HEK293 (cell line): Measurements from ENCODE around the gene USP5.
A peak's percentile ranks its signal among the peaks of the same experiment; 100 is the strongest.

Source experiments
- GLI2 ChIP-seq: fragments of 450-650 bp; formaldehyde crosslinking; IDR thresholded peaks from 2 replicates; pipeline ENCODE4; 2017; ENCODE audit warnings: missing biosample characterization, missing genetic modification characterization, low read depth, borderline replicate concordance
- HOXA7 ChIP-seq: sonication (generic); formaldehyde crosslinking; IDR thresholded peaks from 2 replicates; pipeline ENCODE4 v1.8.1; 2022; ENCODE audit warnings: missing genetic modification reagents, borderline replicate concordance
- MEIS1 ChIP-seq: sonication (generic); formaldehyde crosslinking; IDR thresholded peaks from 2 replicates; pipeline ENCODE4 v1.8.1; 2022; ENCODE audit warnings: missing genetic modification reagents, mild to moderate bottlenecking, borderline replicate concordance
- PATZ1 ChIP-seq: fragments of 450-650 bp; formaldehyde crosslinking; IDR thresholded peaks from 2 replicates; pipeline ENCODE4 v1.5.1; 2016; ENCODE audit warnings: missing biosample characterization, missing genetic modification characterization
- SCRT1 ChIP-seq: fragments of 450-650 bp; formaldehyde crosslinking; IDR thresholded peaks from 2 replicates; pipeline ENCODE4 v1.5.1; 2016; ENCODE audit warnings: missing biosample characterization, missing genetic modification characterization, borderline replicate concordance
- ZBTB44 ChIP-seq: fragments of 450-650 bp; IDR thresholded peaks from 2 replicates; pipeline ENCODE4 v1.5.1; 2018; ENCODE audit warnings: missing biosample characterization, mild to moderate bottlenecking, missing genetic modification characterization
- ZBTB49 ChIP-seq: fragments of 450-650 bp; formaldehyde crosslinking; IDR thresholded peaks from 2 replicates; pipeline ENCODE4 v1.5.1; 2016; ENCODE audit warnings: missing biosample characterization, missing genetic modification characterization, low read depth
- ZNF140 ChIP-seq: fragments of 450-650 bp; formaldehyde crosslinking; IDR thresholded peaks from 2 replicates; pipeline ENCODE4 v1.5.1; 2016; ENCODE audit warnings: missing biosample characterization, missing genetic modification characterization
- ZNF16 ChIP-seq: fragments of 450-650 bp; formaldehyde crosslinking; IDR thresholded peaks from 2 replicates; pipeline ENCODE4 v1.5.1; 2016; ENCODE audit warnings: low read depth, missing biosample characterization, missing genetic modification characterization
- ZNF174 ChIP-seq: fragments of 450-650 bp; formaldehyde crosslinking; IDR thresholded peaks from 2 replicates; pipeline ENCODE4 v1.5.0; 2017; ENCODE audit warnings: missing biosample characterization, mild to moderate bottlenecking, missing genetic modification characterization
- ZNF19 ChIP-seq: fragments of 450-650 bp; formaldehyde crosslinking; IDR thresholded peaks from 2 replicates; pipeline ENCODE4; 2016; ENCODE audit warnings: missing biosample characterization, missing genetic modification characterization, low read depth
- ZNF214 ChIP-seq: fragments of 450-650 bp; formaldehyde crosslinking; IDR thresholded peaks from 2 replicates; pipeline ENCODE4 v1.5.1; 2017; ENCODE audit warnings: missing biosample characterization, mild to moderate bottlenecking, missing genetic modification characterization, borderline replicate concordance
- ZNF266 ChIP-seq: fragments of 450-650 bp; formaldehyde crosslinking; IDR thresholded peaks from 2 replicates; pipeline ENCODE4 v1.5.1; 2016; ENCODE audit warnings: missing biosample characterization, missing genetic modification characterization, low read depth
- ZNF366 ChIP-seq: fragments of 450-650 bp; formaldehyde crosslinking; conservative IDR thresholded peaks from 2 replicates; pipeline ENCODE4 v1.5.1; 2016; ENCODE audit warnings: missing biosample characterization, missing genetic modification characterization
- ZNF37A ChIP-seq: fragments of 450-650 bp; IDR thresholded peaks from 2 replicates; pipeline ENCODE4 v1.5.1; 2018; ENCODE audit warnings: missing biosample characterization, missing genetic modification characterization
- ZNF423 ChIP-seq: fragments of 450-650 bp; formaldehyde crosslinking; IDR thresholded peaks from 2 replicates; pipeline ENCODE4 v1.5.1; 2016; ENCODE audit warnings: missing biosample characterization, missing genetic modification characterization
- ZNF426 ChIP-seq: fragments of 450-650 bp; formaldehyde crosslinking; IDR thresholded peaks from 2 replicates; pipeline ENCODE4 v1.5.1; 2017; ENCODE audit warnings: missing biosample characterization, missing genetic modification characterization, mild to moderate bottlenecking, inconsistent platforms, moderate library complexity
- ZNF473 ChIP-seq: fragments of 450-650 bp; formaldehyde crosslinking; IDR thresholded peaks from 2 replicates; pipeline ENCODE4 v1.5.1; 2017; ENCODE audit warnings: missing biosample characterization, missing genetic modification characterization
- ZNF514 ChIP-seq: fragments of 450-650 bp; formaldehyde crosslinking; IDR thresholded peaks from 2 replicates; pipeline ENCODE4 v1.5.1; 2016; ENCODE audit warnings: missing biosample characterization, missing genetic modification characterization
- ZNF544 ChIP-seq: fragments of 450-650 bp; formaldehyde crosslinking; IDR thresholded peaks from 2 replicates; pipeline ENCODE4 v1.5.0; 2017; ENCODE audit warnings: missing biosample characterization, missing genetic modification characterization
- ZNF571 ChIP-seq: fragments of 450-650 bp; formaldehyde crosslinking; IDR thresholded peaks from 2 replicates; pipeline ENCODE4 v1.5.0; 2017; ENCODE audit warnings: missing biosample characterization, missing genetic modification characterization
- ZNF623 ChIP-seq: fragments of 450-650 bp; formaldehyde crosslinking; IDR thresholded peaks from 2 replicates; pipeline ENCODE4 v1.5.1; 2016; ENCODE audit warnings: missing biosample characterization, missing genetic modification characterization
- ZNF747 ChIP-seq: fragments of 450-650 bp; formaldehyde crosslinking; IDR thresholded peaks from 2 replicates; pipeline ENCODE4 v1.5.1; 2016; ENCODE audit warnings: missing biosample characterization, missing genetic modification characterization
- ZNF777 ChIP-seq: fragments of 450-650 bp; formaldehyde crosslinking; IDR thresholded peaks from 2 replicates; pipeline ENCODE4 v1.5.1; 2017; ENCODE audit warnings: missing biosample characterization, missing genetic modification characterization, borderline replicate concordance
- TF ChIP-seq, protein P1 (sequence below): fragments of 450-650 bp; formaldehyde crosslinking; IDR thresholded peaks from 2 replicates; pipeline ENCODE4 v1.5.1; 2017; ENCODE audit warnings: missing biosample characterization, missing genetic modification characterization
- TF ChIP-seq, protein P2 (sequence below): fragments of 450-650 bp; formaldehyde crosslinking; IDR thresholded peaks from 2 replicates; pipeline ENCODE4 v1.5.1; 2016; ENCODE audit warnings: missing biosample characterization, missing genetic modification characterization
- TF ChIP-seq, protein P3 (sequence below): fragments of 450-650 bp; formaldehyde crosslinking; conservative IDR thresholded peaks from 2 replicates; pipeline ENCODE4 v1.5.1; 2016; ENCODE audit warnings: low read depth, missing biosample characterization, missing genetic modification characterization

The USP5 gene

DNA sequence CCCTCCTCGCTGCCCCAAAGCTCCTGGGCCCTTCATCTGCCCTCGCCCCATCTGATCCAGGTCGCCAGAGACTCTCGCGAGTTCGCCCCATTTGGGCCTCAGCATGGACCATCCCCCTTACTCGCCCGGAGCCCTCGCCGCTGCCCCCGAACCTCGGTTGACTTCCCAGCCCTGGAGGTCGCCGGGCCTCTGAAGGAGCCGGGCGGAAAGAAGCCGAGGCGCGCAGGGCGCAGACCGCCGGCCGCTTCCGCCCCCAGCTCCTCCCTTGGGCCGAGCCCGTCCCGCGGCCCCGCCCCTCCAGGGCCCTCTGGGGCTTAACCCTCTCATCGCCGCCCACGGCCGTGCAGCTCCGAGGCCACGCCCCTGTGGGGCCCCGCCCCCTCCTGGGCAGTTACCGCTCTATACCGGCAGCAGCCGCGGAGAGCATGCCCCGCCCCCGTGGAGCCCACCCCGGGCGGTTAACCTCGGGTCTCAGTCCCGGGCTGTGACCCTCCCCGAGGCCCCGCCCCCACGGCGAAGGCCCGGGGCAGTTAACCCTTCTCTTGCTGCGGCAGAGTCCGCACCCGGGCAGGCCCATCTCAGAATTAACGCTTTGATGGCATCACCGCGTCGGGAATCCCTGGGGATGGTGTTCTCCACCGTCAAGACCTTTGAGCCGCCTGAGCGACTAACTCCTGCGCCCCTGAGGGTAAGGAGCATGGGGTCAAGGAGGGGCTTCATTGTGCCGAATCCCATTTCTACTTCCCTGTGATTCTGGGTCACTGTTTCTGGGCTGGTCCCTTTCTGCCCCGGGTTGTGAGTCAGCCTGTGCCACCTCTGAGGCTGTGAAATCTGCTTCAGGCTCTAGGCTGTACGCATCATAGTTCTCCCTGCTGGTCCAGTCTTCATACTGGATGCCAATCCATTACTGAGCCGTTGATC, 21.4 kb downstream of the USP5 start, which contains the start of gene SPSB2 (continued):
- TF ChIP-seq ZNF214 (tag by site-specific recombination) = no peak
- no peak for TF ChIP-seq GLI2 (tag by site-specific recombination)
- TF ChIP-seq ZNF174 (tag by site-specific recombination) = no peak
- no peak for TF ChIP-seq ZNF16 (tag by site-specific recombination)
- TF ChIP-seq ZNF426 (tag by site-specific recombination) = no peak
- no peak for TF ChIP-seq ZNF623
- TF ChIP-seq ZNF777 (tag by site-specific recombination) = no peak
- no peak for TF ChIP-seq HOXA7 (CRISPR knock-in tag)
- no peak for TF ChIP-seq ZNF266 (tag by site-specific recombination)
- peak; percentile 59 for TF ChIP-seq ZBTB44 (tag by site-specific recombination)
- TF ChIP-seq PATZ1 = peak; percentile 93
- no peak for TF ChIP-seq ZBTB49 (tag by site-specific recombination)
- 0 out of 2 replicates have a peak, but pooled peaks have one; percentile 28 for TF ChIP-seq ZNF366 (tag by site-specific recombination)
- TF ChIP-seq, protein P1, sequence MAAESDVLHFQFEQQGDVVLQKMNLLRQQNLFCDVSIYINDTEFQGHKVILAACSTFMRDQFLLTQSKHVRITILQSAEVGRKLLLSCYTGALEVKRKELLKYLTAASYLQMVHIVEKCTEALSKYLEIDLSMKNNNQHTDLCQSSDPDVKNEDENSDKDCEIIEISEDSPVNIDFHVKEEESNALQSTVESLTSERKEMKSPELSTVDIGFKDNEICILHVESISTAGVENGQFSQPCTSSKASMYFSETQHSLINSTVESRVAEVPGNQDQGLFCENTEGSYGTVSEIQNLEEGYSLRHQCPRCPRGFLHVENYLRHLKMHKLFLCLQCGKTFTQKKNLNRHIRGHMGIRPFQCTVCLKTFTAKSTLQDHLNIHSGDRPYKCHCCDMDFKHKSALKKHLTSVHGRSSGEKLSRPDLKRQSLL (tag by site-specific recombination) = peak; percentile 64
- TF ChIP-seq ZNF473 (tag by site-specific recombination) = no peak
- TF ChIP-seq ZNF140 (tag by site-specific recombination) = no peak
- no peak for TF ChIP-seq ZNF747
- TF ChIP-seq ZNF514 = no peak
- no peak for TF ChIP-seq ZNF571 (tag by site-specific recombination)
- no peak for TF ChIP-seq ZNF544
- no peak for TF ChIP-seq ZNF423 (tag by site-specific recombination)
- TF ChIP-seq, protein P2, sequence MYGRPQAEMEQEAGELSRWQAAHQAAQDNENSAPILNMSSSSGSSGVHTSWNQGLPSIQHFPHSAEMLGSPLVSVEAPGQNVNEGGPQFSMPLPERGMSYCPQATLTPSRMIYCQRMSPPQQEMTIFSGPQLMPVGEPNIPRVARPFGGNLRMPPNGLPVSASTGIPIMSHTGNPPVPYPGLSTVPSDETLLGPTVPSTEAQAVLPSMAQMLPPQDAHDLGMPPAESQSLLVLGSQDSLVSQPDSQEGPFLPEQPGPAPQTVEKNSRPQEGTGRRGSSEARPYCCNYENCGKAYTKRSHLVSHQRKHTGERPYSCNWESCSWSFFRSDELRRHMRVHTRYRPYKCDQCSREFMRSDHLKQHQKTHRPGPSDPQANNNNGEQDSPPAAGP (tag by site-specific recombination) = 0 out of 2 replicates have a peak, but pooled peaks have one; percentile 61
- TF ChIP-seq ZNF37A (tag by site-specific recombination) = no peak
- no peak for TF ChIP-seq SCRT1
- TF ChIP-seq MEIS1 (CRISPR knock-in tag) = no peak
- no peak for TF ChIP-seq ZNF19 (tag by site-specific recombination)
- TF ChIP-seq, protein P3, sequence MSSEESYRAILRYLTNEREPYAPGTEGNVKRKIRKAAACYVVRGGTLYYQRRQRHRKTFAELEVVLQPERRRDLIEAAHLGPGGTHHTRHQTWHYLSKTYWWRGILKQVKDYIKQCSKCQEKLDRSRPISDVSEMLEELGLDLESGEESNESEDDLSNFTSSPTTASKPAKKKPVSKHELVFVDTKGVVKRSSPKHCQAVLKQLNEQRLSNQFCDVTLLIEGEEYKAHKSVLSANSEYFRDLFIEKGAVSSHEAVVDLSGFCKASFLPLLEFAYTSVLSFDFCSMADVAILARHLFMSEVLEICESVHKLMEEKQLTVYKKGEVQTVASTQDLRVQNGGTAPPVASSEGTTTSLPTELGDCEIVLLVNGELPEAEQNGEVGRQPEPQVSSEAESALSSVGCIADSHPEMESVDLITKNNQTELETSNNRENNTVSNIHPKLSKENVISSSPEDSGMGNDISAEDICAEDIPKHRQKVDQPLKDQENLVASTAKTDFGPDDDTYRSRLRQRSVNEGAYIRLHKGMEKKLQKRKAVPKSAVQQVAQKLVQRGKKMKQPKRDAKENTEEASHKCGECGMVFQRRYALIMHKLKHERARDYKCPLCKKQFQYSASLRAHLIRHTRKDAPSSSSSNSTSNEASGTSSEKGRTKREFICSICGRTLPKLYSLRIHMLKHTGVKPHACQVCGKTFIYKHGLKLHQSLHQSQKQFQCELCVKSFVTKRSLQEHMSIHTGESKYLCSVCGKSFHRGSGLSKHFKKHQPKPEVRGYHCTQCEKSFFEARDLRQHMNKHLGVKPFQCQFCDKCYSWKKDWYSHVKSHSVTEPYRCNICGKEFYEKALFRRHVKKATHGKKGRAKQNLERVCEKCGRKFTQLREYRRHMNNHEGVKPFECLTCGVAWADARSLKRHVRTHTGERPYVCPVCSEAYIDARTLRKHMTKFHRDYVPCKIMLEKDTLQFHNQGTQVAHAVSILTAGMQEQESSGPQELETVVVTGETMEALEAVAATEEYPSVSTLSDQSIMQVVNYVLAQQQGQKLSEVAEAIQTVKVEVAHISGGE = peak; percentile 96
